WTC11 (cell line): Measurements from ENCODE around the gene USP20. TPM values are rescaled to one million over a fixed set of nuclear protein-coding genes. Genes with fewer than 3 reads are reported as not detected.

Experiments
- ATAC-seq: fragments of 200-7000 bp; cut with Tn5 transposase; 2 replicates; pipeline ENCODE4 v1.10.0; 2021; ENCODE audit warnings: mild to moderate bottlenecking, moderate library complexity
- CTCF ChIA-PET: fragments of 300-600 bp; sonication (Branson Sonifier 250); formaldehyde crosslinking; loops from one replicate; lab custom pipeline; 2021; ENCODE audit warnings: antibody characterized with exemption; lab: Charles Lee
- POLR2A ChIA-PET: fragments of 350-600 bp; sonication (Branson Sonifier 250); formaldehyde crosslinking; loops from one replicate; lab custom pipeline; 2021; ENCODE audit warnings: antibody characterized with exemption; lab: Charles Lee
- DNase-seq: peaks from one replicate; pipeline ENCODE4 v3.0.0; 2021; ENCODE audit warnings: low spot score
- H3K27ac Mint-ChIP-seq: 2 replicates; pipeline ENCODE4 v1.8.0; 2021; ENCODE audit warnings: mixed read lengths
- H3K27me3 Mint-ChIP-seq: 2 replicates; pipeline ENCODE4 v1.8.0; 2021; ENCODE audit warnings: low read depth, mild to moderate bottlenecking, moderate library complexity, mixed read lengths
- H3K36me3 Mint-ChIP-seq: 2 replicates; pipeline ENCODE4 v1.8.0; 2021; ENCODE audit warnings: mixed read lengths
- H3K4me1 Mint-ChIP-seq: 2 replicates; pipeline ENCODE4 v1.8.0; 2022; ENCODE audit warnings: mixed read lengths
- H3K4me3 Mint-ChIP-seq: 2 replicates; pipeline ENCODE4 v1.8.0; 2021; ENCODE audit warnings: mild to moderate bottlenecking, moderate library complexity, mixed read lengths
- H3K9me3 Mint-ChIP-seq: 2 replicates; pipeline ENCODE4 v1.8.0; 2021; ENCODE audit warnings: mixed read lengths
- AFF4 ChIP-seq: sonication (generic); formaldehyde crosslinking; IDR thresholded peaks from 2 replicates; pipeline ENCODE4 v1.8.1; 2023; ENCODE audit warnings: mild to moderate bottlenecking, missing genetic modification reagents, borderline replicate concordance
- ARID4B ChIP-seq: sonication (generic); formaldehyde crosslinking; IDR thresholded peaks from 2 replicates; pipeline ENCODE4 v1.8.0; 2023; ENCODE audit warnings: missing genetic modification reagents, mild to moderate bottlenecking, borderline replicate concordance
- ATF2 ChIP-seq: sonication (generic); formaldehyde crosslinking; IDR thresholded peaks from 2 replicates; pipeline ENCODE4 v1.8.1; 2022; ENCODE audit warnings: low read depth, missing genetic modification reagents, borderline replicate concordance
- CDX4 ChIP-seq: fragments of 250-450 bp; sonication (Bioruptor Pico); IDR thresholded peaks from 2 replicates; pipeline ENCODE4 v1.9.0; 2021; ENCODE audit warnings: moderate library complexity, mild to moderate bottlenecking, inconsistent platforms, borderline replicate concordance
- CREB1 ChIP-seq: sonication (generic); formaldehyde crosslinking; IDR thresholded peaks from 2 replicates; pipeline ENCODE4 v1.8.0; 2023; ENCODE audit warnings: mild to moderate bottlenecking, missing genetic modification reagents
- FOXP4 ChIP-seq: sonication (generic); formaldehyde crosslinking; IDR thresholded peaks from 2 replicates; pipeline ENCODE4 v1.8.0; 2022; ENCODE audit warnings: mild to moderate bottlenecking, missing genetic modification reagents
- JUN ChIP-seq: sonication (generic); formaldehyde crosslinking; IDR thresholded peaks from 2 replicates; pipeline ENCODE4 v1.8.0; 2023; ENCODE audit warnings: mild to moderate bottlenecking, missing genetic modification reagents
- MLX ChIP-seq: sonication (generic); formaldehyde crosslinking; IDR thresholded peaks from 2 replicates; pipeline ENCODE4 v1.8.1; 2023; ENCODE audit warnings: mild to moderate bottlenecking, missing genetic modification reagents, moderate library complexity
- RELA ChIP-seq: sonication (generic); formaldehyde crosslinking; IDR thresholded peaks from 2 replicates; pipeline ENCODE4 v1.8.1; 2022; ENCODE audit warnings: missing genetic modification reagents, mild to moderate bottlenecking, borderline replicate concordance
- SMAD3 ChIP-seq: sonication (generic); formaldehyde crosslinking; IDR thresholded peaks from 2 replicates; pipeline ENCODE4 v1.8.0; 2022; ENCODE audit warnings: missing genetic modification reagents, mild to moderate bottlenecking, borderline replicate concordance
- TP53 ChIP-seq: sonication (generic); formaldehyde crosslinking; IDR thresholded peaks from 2 replicates; pipeline ENCODE4 v1.8.1; 2023; ENCODE audit warnings: mild to moderate bottlenecking, missing genetic modification reagents
- USF2 ChIP-seq: sonication (generic); formaldehyde crosslinking; IDR thresholded peaks from 2 replicates; pipeline ENCODE4 v1.8.1; 2023; ENCODE audit warnings: mild to moderate bottlenecking, missing genetic modification reagents, moderate library complexity
- ZNF121 ChIP-seq: sonication (generic); formaldehyde crosslinking; IDR thresholded peaks from 2 replicates; pipeline ENCODE4 v1.8.0; 2023; ENCODE audit warnings: missing genetic modification reagents
- ZNF416 ChIP-seq: fragments of 250-450 bp; sonication (Bioruptor Pico); IDR thresholded peaks from 2 replicates; pipeline ENCODE4 v1.9.0; 2021; ENCODE audit warnings: mild to moderate bottlenecking, inconsistent platforms
- ZNF423 ChIP-seq: fragments of 250-450 bp; sonication (Bioruptor Pico); IDR thresholded peaks from 2 replicates; pipeline ENCODE4 v2.1.2; 2022; ENCODE audit warnings: mild to moderate bottlenecking, moderate library complexity
- total RNA-seq: library from RNA; stranded (reverse); gene quantifications from 3 replicates; pipeline ENCODE4 v1.2.3, GENCODE V29; 2021

Gene USP20
- total RNA-seq, 1 experiment from 2014 or later, result 29.3 TPM

- peaks cover 12% of the 10 kb centered on the region for H3K36me3 Mint-ChIP-seq
- H3K27me3 Mint-ChIP-seq, result no peaks in the 10 kb centered on the region
- no peak for DNase-seq
- H3K9me3 Mint-ChIP-seq, result no peaks in the 10 kb centered on the region
- CTCF ChIA-PET, result interaction anchor here (0.6 to 1.2 kb wide), 3 partner anchors 19 to 87 kb away, joined by 3 to 4 read pairs (median 3); no protein-coding TSS in a partner anchor
- H3K4me1 Mint-ChIP-seq, result no peaks in the 10 kb centered on the region
- no peak overlapping the region for H3K4me3 Mint-ChIP-seq
- TF ChIP-seq RELA (CRISPR knock-in tag) (no peak), SMAD3 (CRISPR knock-in tag) (no peak), TP53 (CRISPR knock-in tag) (no peak), USF2 (CRISPR knock-in tag) (no peak), ATF2 (no peak)
- TF ChIP-seq, all 79 proteins: peak for 0
- H3K27ac Mint-ChIP-seq, result peak overlapping the region; percentile 27; the same call in 1 of the 2 replicates
- no peak for ATAC-seq
- POLR2A ChIA-PET, result no interaction called here
Observed at GRCh38 chr9:129848712-129849441, 13.6 kb downstream of the USP20 start.

- POLR2A ChIA-PET, result no interaction called here
- Mint-ChIP-seq H3K9me3 (no peaks in the 10 kb centered on the region), H3K27ac (no peak overlapping the region), H3K4me3 (no peak overlapping the region), H3K27me3 (no peaks in the 10 kb centered on the region), H3K4me1 (no peaks in the 10 kb centered on the region), H3K36me3 (peaks cover 19% of the 10 kb centered on the region)
- ATAC-seq, result no peak
- CTCF ChIA-PET, result no interaction called here
- no peak for TF ChIP-seq MLX (CRISPR knock-in tag)
- TF ChIP-seq JUN (CRISPR knock-in tag), result no peak
- TF ChIP-seq AFF4 (CRISPR knock-in tag), result no peak
- no peak for TF ChIP-seq ZNF416 (CRISPR knock-in tag)
- no peak for TF ChIP-seq CDX4
- DNase-seq, result no peak
Observed at GRCh38 chr9:129849901-129850300, 14.6 kb downstream of the USP20 start.

- ATAC-seq (no peak), DNase-seq (no peak)
- Mint-ChIP-seq H3K36me3 (peaks cover 24% of the 10 kb centered on the region), H3K27me3 (no peaks in the 10 kb centered on the region), H3K27ac (no peak overlapping the region), H3K4me3 (no peak overlapping the region), H3K4me1 (no peaks in the 10 kb centered on the region), H3K9me3 (no peaks in the 10 kb centered on the region)
- ChIA-PET CTCF (no interaction called here), POLR2A (no interaction called here)
- TF ChIP-seq FOXP4, result no peak
- no peak for TF ChIP-seq ARID4B (CRISPR knock-in tag)
- TF ChIP-seq ZNF423, result no peak
- no peak for TF ChIP-seq CREB1
- TF ChIP-seq ZNF121 (CRISPR knock-in tag), result no peak
Observed at GRCh38 chr9:129850821-129851550, 15.7 kb downstream of the USP20 start.
